Caco-2 (cell line): Measurements from ENCODE around the gene LHX3. TPM values are rescaled to one million over a fixed set of nuclear protein-coding genes. Genes with fewer than 3 reads are reported as not detected.

Experiments used
- BruUV-seq: library from RNA; stranded (reverse); fragments of 400-500 nt; replicated peaks from 2 replicates; lab custom pipeline; 2021; lab: Mats Ljungman, UMichigan
- CTCF ChIA-PET: fragments of 300-600 bp; sonication (Branson Sonifier 250); formaldehyde crosslinking; loops from one replicate; lab custom pipeline; 2022; ENCODE audit warnings: antibody characterized with exemption; lab: Charles Lee
- POLR2A ChIA-PET: fragments of 300-600 bp; sonication (Branson Sonifier 250); formaldehyde crosslinking; loops from one replicate; lab custom pipeline; 2022; ENCODE audit warnings: antibody characterized with exemption; lab: Charles Lee
- DNase-seq, 2 experiments: peaks; one replicate each; pipeline versions ENCODE4 v3.0.0 to v3.0.0-alpha.2; 2020 to 2022
- H3K27me3 ChIP-seq: replicated peaks from 2 replicates; pipeline ENCODE4 v1.6.0; 2011; ENCODE audit warnings: low read length; ENCODE audit not compliant: control insufficient read depth, insufficient read depth
- H3K36me3 ChIP-seq: 2 replicates; pipeline ENCODE4 v1.5.1; 2011; ENCODE audit warnings: low read length; ENCODE audit not compliant: control insufficient read depth, insufficient read depth
- H3K4me1 ChIP-seq: fragments of 250-450 bp; sonication (Bioruptor Pico); 2 replicates; pipeline ENCODE4 v1.5.1; 2020; ENCODE audit warnings: mild to moderate bottlenecking
- H3K4me3 ChIP-seq: 2 replicates; pipeline ENCODE4 v1.5.1; 2011; ENCODE audit warnings: low read depth, mild to moderate bottlenecking, control low read depth, low read length
- H3K9me3 ChIP-seq: fragments of 250-450 bp; sonication (Bioruptor Pico); 2 replicates; pipeline ENCODE4 v1.5.1; 2020; ENCODE audit warnings: mild to moderate bottlenecking, moderate library complexity
- H3K27ac Mint-ChIP-seq: one replicate; pipeline ENCODE4 v1.8.0; 2022; ENCODE audit warnings: mixed read lengths; ENCODE audit not compliant: unreplicated experiment
- H3K27me3 Mint-ChIP-seq: one replicate; pipeline ENCODE4 v1.8.0; 2022; ENCODE audit warnings: mixed read lengths; ENCODE audit not compliant: insufficient read depth, unreplicated experiment
- H3K36me3 Mint-ChIP-seq: one replicate; pipeline ENCODE4 v1.8.0; 2022; ENCODE audit warnings: mild to moderate bottlenecking, mixed read lengths; ENCODE audit not compliant: insufficient read depth, unreplicated experiment
- H3K4me1 Mint-ChIP-seq: one replicate; pipeline ENCODE4 v1.8.0; 2022; ENCODE audit warnings: low read depth, mixed read lengths; ENCODE audit not compliant: unreplicated experiment
- H3K4me3 Mint-ChIP-seq: one replicate; pipeline ENCODE4 v1.8.0; 2022; ENCODE audit warnings: mild to moderate bottlenecking, moderate library complexity, mixed read lengths; ENCODE audit not compliant: unreplicated experiment
- H3K9me3 Mint-ChIP-seq: one replicate; pipeline ENCODE4 v1.8.0; 2022; ENCODE audit warnings: mixed read lengths; ENCODE audit not compliant: unreplicated experiment
- CTCF ChIP-seq, 2 experiments: fragments of 200-600 bp in 1 of 2; IDR thresholded peaks; 1 replicate in 1 of 2; 2 replicates in 1 of 2; pipeline versions ENCODE4 v1.5.1 to v1.8.0; 2011 to 2022; ENCODE audit warnings: antibody characterized with exemption in 1 of 2, control low read depth in 1 of 2, inconsistent platforms in 1 of 2, low read depth in 1 of 2, low read length in 1 of 2, mild to moderate bottlenecking in 1 of 2, moderate library complexity in 1 of 2; ENCODE audit not compliant: insufficient read depth in 1 of 2, severe bottlenecking in 1 of 2, unreplicated experiment in 1 of 2
- intact Hi-C: fragments of 100-400 bp; cut with micrococcal nuclease; formaldehyde crosslinking; loops from one replicate; pipeline ENCODE4 v1.10.0; 2022; ENCODE audit not compliant: unreplicated experiment
- total RNA-seq: library from RNA; stranded (reverse); gene quantifications from 2 replicates; pipeline ENCODE4 v1.2.3, GENCODE V29; 2022

Gene LHX3
- total RNA-seq, 1 experiment from 2014 or later: 1.2 TPM

GRCh38 chr9:136160995-136161610 is 43.8 kb downstream of the LHX3 start:
- H3K4me1 ChIP-seq: no peaks in the 10 kb centered on the region
- TF ChIP-seq CTCF (IDR thresholded peaks at IDR 0.05; ENCODE audit: insufficient read depth in 1 of 2, low read depth in 1 of 2, low read length in 1 of 2, severe bottlenecking in 1 of 2, unreplicated experiment in 1 of 2): no peak
- Mint-ChIP-seq H3K27ac (no peak overlapping the region), H3K9me3 (peaks cover 10% of the 10 kb centered on the region), H3K36me3 (no peaks in the 10 kb centered on the region), H3K27me3 (no peaks in the 10 kb centered on the region), H3K4me1 (no peaks in the 10 kb centered on the region), H3K4me3 (no peak overlapping the region)
- POLR2A ChIA-PET: no interaction called here
- no peak overlapping the region for H3K4me3 ChIP-seq
- no TSS peak for BruUV-seq
- no peaks in the 10 kb centered on the region for H3K27me3 ChIP-seq
- CTCF ChIA-PET: no interaction called here
- H3K9me3 ChIP-seq: peaks cover 4% of the 10 kb centered on the region; the same call in 1 of the 2 replicates
- no peak for DNase-seq
- intact Hi-C loops: no loop called here
- no peaks in the 10 kb centered on the region for H3K36me3 ChIP-seq

DNA sequence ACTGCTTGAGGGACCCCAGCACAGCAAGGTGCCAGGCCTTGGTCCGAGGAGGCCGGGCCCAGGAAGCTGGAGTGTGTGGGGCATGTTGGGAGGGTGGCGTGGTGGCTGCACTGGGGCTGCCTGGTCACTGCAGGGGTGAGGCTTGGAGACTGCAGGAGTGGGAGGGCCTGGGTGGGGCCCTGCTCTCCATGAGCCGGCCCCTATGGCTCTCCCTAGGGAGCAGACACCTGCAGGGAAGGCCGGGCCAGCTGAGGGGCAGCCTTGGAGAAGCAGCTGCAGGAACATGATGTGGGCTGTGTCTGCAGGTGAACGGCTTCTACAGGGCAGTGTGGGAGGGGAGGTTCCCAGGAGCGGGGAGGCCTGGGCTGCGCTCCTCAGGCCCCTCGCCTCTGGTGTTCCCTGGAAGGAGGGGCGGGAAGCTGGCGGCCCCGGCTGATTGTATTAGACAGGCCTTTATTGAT is 44.5 kb downstream of the LHX3 start:
- intact Hi-C loops: no loop called here
- H3K9me3 ChIP-seq: peaks cover 4% of the 10 kb centered on the region; the same call in 1 of the 2 replicates
- Mint-ChIP-seq H3K27ac (no peak overlapping the region), H3K4me3 (no peak overlapping the region), H3K4me1 (no peaks in the 10 kb centered on the region), H3K9me3 (peaks cover 10% of the 10 kb centered on the region), H3K36me3 (no peaks in the 10 kb centered on the region), H3K27me3 (no peaks in the 10 kb centered on the region)
- H3K4me3 ChIP-seq: no peak overlapping the region
- CTCF ChIA-PET: no interaction called here
- no TSS peak for BruUV-seq
- TF ChIP-seq CTCF (IDR thresholded peaks at IDR 0.05; ENCODE audit: insufficient read depth in 1 of 2, low read depth in 1 of 2, low read length in 1 of 2, severe bottlenecking in 1 of 2, unreplicated experiment in 1 of 2): no peak
- no peaks in the 10 kb centered on the region for H3K27me3 ChIP-seq
- H3K4me1 ChIP-seq: no peaks in the 10 kb centered on the region
- no peaks in the 10 kb centered on the region for H3K36me3 ChIP-seq
- POLR2A ChIA-PET: no interaction called here
- no peak for DNase-seq

DNA sequence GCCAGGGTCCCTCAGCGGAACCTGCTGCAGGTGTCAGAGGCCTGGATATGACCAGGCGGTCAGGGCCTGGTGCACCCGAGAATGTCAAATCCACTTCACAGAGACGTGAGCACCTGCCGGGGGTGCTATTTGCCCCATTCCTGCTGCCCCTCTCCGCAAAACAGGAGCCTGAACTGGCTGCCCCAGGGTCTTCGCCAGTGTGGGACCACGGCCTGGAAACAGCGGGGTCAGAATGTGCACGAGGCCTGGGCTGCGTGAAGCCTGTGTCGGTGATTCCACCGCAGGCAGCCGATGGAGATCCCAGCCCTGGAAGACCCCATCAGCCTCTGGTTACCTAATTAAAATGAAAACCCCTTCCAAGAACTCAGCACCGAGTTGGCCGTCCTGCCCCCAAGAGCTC is 45.1 kb downstream of the LHX3 start:
- no peak for TF ChIP-seq CTCF (IDR thresholded peaks at IDR 0.05; ENCODE audit: insufficient read depth in 1 of 2, low read depth in 1 of 2, low read length in 1 of 2, severe bottlenecking in 1 of 2, unreplicated experiment in 1 of 2)
- Histone ChIP-seq H3K9me3 (peaks cover 4% of the 10 kb centered on the region; the same call in 1 of the 2 replicates), H3K36me3 (no peaks in the 10 kb centered on the region), H3K4me3 (no peak overlapping the region), H3K27me3 (no peaks in the 10 kb centered on the region), H3K4me1 (no peaks in the 10 kb centered on the region)
- Mint-ChIP-seq H3K4me1 (no peaks in the 10 kb centered on the region), H3K4me3 (no peak overlapping the region), H3K27me3 (no peaks in the 10 kb centered on the region), H3K36me3 (no peaks in the 10 kb centered on the region), H3K27ac (no peak overlapping the region), H3K9me3 (peaks cover 10% of the 10 kb centered on the region)
- no peak for DNase-seq
- intact Hi-C loops: no loop called here
- BruUV-seq: no TSS peak
- ChIA-PET CTCF (no interaction called here), POLR2A (no interaction called here)
